ENCODE data around the gene CHST6.

DNA sequence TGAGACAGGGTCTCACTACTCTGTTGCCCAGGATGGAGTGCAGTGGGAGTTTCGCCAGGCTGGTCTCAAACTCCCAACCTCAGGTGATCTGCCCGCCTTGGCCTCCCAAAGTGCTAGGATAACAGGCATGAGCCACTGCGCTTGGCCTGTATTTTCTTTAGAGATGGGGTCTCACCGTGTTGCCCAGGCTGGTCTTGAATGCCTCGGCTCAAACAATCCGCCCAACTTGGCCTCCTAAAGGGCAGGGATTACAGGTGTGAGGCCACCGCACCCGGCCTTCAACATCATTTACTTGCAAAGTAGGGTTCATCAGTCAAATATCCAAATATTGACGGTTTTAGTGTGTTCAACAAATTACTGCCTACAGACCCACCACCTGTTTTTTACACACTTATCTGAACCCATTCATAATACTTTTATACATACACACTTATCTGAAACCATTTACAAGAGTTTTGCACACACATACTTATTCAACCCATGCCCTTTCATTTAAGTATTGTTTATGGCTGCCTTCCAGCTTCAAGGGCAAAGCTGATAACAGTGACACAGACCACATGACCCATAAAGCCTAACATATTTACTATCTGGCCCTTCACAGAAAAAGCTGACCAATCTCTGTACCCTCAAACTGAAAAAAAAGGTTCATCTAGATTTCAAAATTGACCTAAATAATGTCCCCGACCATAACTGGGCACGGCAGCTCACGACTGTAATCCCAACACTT lies 42.6 kb downstream of the CHST6 start:
- TF ChIP-seq, protein P1, sequence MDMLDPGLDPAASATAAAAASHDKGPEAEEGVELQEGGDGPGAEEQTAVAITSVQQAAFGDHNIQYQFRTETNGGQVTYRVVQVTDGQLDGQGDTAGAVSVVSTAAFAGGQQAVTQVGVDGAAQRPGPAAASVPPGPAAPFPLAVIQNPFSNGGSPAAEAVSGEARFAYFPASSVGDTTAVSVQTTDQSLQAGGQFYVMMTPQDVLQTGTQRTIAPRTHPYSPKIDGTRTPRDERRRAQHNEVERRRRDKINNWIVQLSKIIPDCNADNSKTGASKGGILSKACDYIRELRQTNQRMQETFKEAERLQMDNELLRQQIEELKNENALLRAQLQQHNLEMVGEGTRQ (IDR thresholded peaks at IDR 0.05; ENCODE audit: low read length), result no peak
- TF ChIP-seq, protein P2, sequence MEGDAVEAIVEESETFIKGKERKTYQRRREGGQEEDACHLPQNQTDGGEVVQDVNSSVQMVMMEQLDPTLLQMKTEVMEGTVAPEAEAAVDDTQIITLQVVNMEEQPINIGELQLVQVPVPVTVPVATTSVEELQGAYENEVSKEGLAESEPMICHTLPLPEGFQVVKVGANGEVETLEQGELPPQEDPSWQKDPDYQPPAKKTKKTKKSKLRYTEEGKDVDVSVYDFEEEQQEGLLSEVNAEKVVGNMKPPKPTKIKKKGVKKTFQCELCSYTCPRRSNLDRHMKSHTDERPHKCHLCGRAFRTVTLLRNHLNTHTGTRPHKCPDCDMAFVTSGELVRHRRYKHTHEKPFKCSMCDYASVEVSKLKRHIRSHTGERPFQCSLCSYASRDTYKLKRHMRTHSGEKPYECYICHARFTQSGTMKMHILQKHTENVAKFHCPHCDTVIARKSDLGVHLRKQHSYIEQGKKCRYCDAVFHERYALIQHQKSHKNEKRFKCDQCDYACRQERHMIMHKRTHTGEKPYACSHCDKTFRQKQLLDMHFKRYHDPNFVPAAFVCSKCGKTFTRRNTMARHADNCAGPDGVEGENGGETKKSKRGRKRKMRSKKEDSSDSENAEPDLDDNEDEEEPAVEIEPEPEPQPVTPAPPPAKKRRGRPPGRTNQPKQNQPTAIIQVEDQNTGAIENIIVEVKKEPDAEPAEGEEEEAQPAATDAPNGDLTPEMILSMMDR (IDR thresholded peaks at IDR 0.05; ENCODE audit: control extremely low read depth in 1 of 3, insufficient read depth in 1 of 3, low read depth in 1 of 3, low read length in 3 of 3), result no peak
- TF ChIP-seq, protein P3, sequence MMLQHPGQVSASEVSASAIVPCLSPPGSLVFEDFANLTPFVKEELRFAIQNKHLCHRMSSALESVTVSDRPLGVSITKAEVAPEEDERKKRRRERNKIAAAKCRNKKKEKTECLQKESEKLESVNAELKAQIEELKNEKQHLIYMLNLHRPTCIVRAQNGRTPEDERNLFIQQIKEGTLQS (IDR thresholded peaks at IDR 0.05; ENCODE audit: insufficient read depth, low read depth, low read length), result no peak
- TF ChIP-seq JUND (IDR thresholded peaks at IDR 0.05; ENCODE audit: low read length), result no peak
- TF ChIP-seq TBP (IDR thresholded peaks at IDR 0.05; ENCODE audit: low read depth, low read length), result no peak
- TF ChIP-seq HDAC2 (IDR thresholded peaks at IDR 0.05; ENCODE audit: borderline replicate concordance in 1 of 2, low read depth in 2 of 2, low read length in 2 of 2), result no peak
- no peak for TF ChIP-seq SP4 (IDR thresholded peaks at IDR 0.05; ENCODE audit: low read length)
- no peak for TF ChIP-seq POLR2AphosphoS5 (IDR thresholded peaks at IDR 0.05; ENCODE audit: low read depth, low read length)
- TF ChIP-seq, protein P4, sequence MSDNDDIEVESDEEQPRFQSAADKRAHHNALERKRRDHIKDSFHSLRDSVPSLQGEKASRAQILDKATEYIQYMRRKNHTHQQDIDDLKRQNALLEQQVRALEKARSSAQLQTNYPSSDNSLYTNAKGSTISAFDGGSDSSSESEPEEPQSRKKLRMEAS (IDR thresholded peaks at IDR 0.05), result no peak
- no peak for TF ChIP-seq GABPA (IDR thresholded peaks at IDR 0.05; ENCODE audit: borderline replicate concordance, insufficient read depth, low read length)
- no peak for TF ChIP-seq SP1 (IDR thresholded peaks at IDR 0.05; ENCODE audit: low read depth, low read length)
